Activated CD8-positive, alpha-beta memory T cell treated with anti-CD3 and anti-CD28 coated beads, Interleukin-2, amount 10 ng/mL, durations not matched to agents 7 days and 5 days (primary cell): ENCODE results near the gene ZNF593. TPM values are rescaled to one million over a fixed set of nuclear protein-coding genes. Genes with fewer than 3 reads are reported as not detected.

Experiments
- ATAC-seq: fragments of 150-1000 bp; cut with Tn5 transposase; one replicate; pipeline ENCODE4 v1.10.0; 2021; ENCODE audit warnings: moderate library complexity
- CTCF ChIA-PET: fragments of 350-600 bp; sonication (Branson Sonifier 250); formaldehyde crosslinking; loops from one replicate; lab custom pipeline; 2021; ENCODE audit warnings: antibody characterized with exemption; lab: Charles Lee
- DNase-seq: peaks from one replicate; pipeline ENCODE4 v3.0.0-alpha.2; 2020
- H3K27ac Mint-ChIP-seq: one replicate; pipeline ENCODE4 v1.8.0; 2021; ENCODE audit warnings: mild to moderate bottlenecking, mixed read lengths
- H3K27me3 Mint-ChIP-seq: one replicate; pipeline ENCODE4 v1.8.0; 2021; ENCODE audit warnings: mixed read lengths
- H3K36me3 Mint-ChIP-seq: one replicate; pipeline ENCODE4 v1.8.0; 2021; ENCODE audit warnings: mild to moderate bottlenecking, mixed read lengths
- H3K4me1 Mint-ChIP-seq: one replicate; pipeline ENCODE4 v1.8.0; 2021; ENCODE audit warnings: mixed read lengths
- H3K4me3 Mint-ChIP-seq: one replicate; pipeline ENCODE4 v1.8.0; 2021; ENCODE audit warnings: mild to moderate bottlenecking, moderate library complexity, mixed read lengths
- H3K9me3 Mint-ChIP-seq: one replicate; pipeline ENCODE4 v1.8.0; 2022; ENCODE audit warnings: low read depth, mixed read lengths
- total RNA-seq, 2 experiments: library from RNA; stranded (reverse); gene quantifications; one replicate each; pipeline ENCODE4 v1.2.3, GENCODE V29; 2021

Gene ZNF593
- total RNA-seq, 2 experiments from 2014 or later = 40.1 to 48.1 TPM

- Mint-ChIP-seq H3K4me3 (no peak overlapping the region), H3K27me3 (peaks cover 3% of the 10 kb centered on the region), H3K27ac (no peak overlapping the region), H3K9me3 (no peaks in the 10 kb centered on the region), H3K4me1 (no peaks in the 10 kb centered on the region), H3K36me3 (no peaks in the 10 kb centered on the region)
- CTCF ChIA-PET = interaction anchor here (1.2 to 2.5 kb wide), 3 partner anchors 15 to 49 kb away, joined by 4 to 6 read pairs (median 5); partner anchors contain the start of genes CEP85 and ZNF593
- ATAC-seq (no peak), DNase-seq (no peak)
Observed at GRCh38 chr1:26184883-26185282, 15.2 kb downstream of the ZNF593 start.

- H3K27me3 Mint-ChIP-seq = peaks cover 5% of the 10 kb centered on the region
- H3K27ac Mint-ChIP-seq = no peak overlapping the region
- H3K4me1 Mint-ChIP-seq = peaks cover 6% of the 10 kb centered on the region
- ATAC-seq = no peak
- H3K36me3 Mint-ChIP-seq = no peaks in the 10 kb centered on the region
- CTCF ChIA-PET = interaction anchor here (3.2 kb wide), 1 partner anchor 46 kb away, joined by 19 read pairs; the partner anchor contains the start of gene CEP85
- DNase-seq = no peak
- H3K4me3 Mint-ChIP-seq = no peak overlapping the region
- no peaks in the 10 kb centered on the region for H3K9me3 Mint-ChIP-seq
Observed at GRCh38 chr1:26187882-26188281, 18.2 kb downstream of the ZNF593 start.

GRCh38 chr1:26188477-26188876 is 18.8 kb downstream of the ZNF593 start:
- DNase-seq (no peak), ATAC-seq (no peak)
- no peaks in the 10 kb centered on the region for H3K9me3 Mint-ChIP-seq
- H3K4me3 Mint-ChIP-seq = no peak overlapping the region
- CTCF ChIA-PET = interaction anchor here (0.6 to 3.2 kb wide), 2 partner anchors 44 to 45 kb away, joined by 3 to 19 read pairs; partner anchors contain the start of gene CEP85
- no peak overlapping the region for H3K27ac Mint-ChIP-seq
- H3K27me3 Mint-ChIP-seq = peaks cover 5% of the 10 kb centered on the region
- H3K36me3 Mint-ChIP-seq = no peaks in the 10 kb centered on the region
- H3K4me1 Mint-ChIP-seq = peaks cover 6% of the 10 kb centered on the region

GRCh38 chr1:26189331-26189730 is 19.6 kb downstream of the ZNF593 start:
- H3K27ac Mint-ChIP-seq = no peak overlapping the region
- no peak for ATAC-seq
- CTCF ChIA-PET = interaction anchor here (0.6 to 3.2 kb wide), 3 partner anchors 20 to 45 kb away, joined by 3 to 19 read pairs (median 3); partner anchors contain the start of gene CEP85
- H3K4me1 Mint-ChIP-seq = peaks cover 6% of the 10 kb centered on the region
- H3K27me3 Mint-ChIP-seq = peaks cover 7% of the 10 kb centered on the region
- no peak for DNase-seq
- no peak overlapping the region for H3K4me3 Mint-ChIP-seq
- H3K9me3 Mint-ChIP-seq = no peaks in the 10 kb centered on the region
- H3K36me3 Mint-ChIP-seq = no peaks in the 10 kb centered on the region

GRCh38 chr1:26189751-26190275 is 20.1 kb downstream of the ZNF593 start:
- CTCF ChIA-PET = interaction anchor here (1.3 to 3.2 kb wide), 3 partner anchors 13 to 44 kb away, joined by 3 to 19 read pairs (median 4); partner anchors contain the start of gene CEP85
- Mint-ChIP-seq H3K4me1 (peaks cover 6% of the 10 kb centered on the region), H3K27me3 (peaks cover 8% of the 10 kb centered on the region), H3K9me3 (no peaks in the 10 kb centered on the region), H3K27ac (no peak overlapping the region), H3K4me3 (no peak overlapping the region), H3K36me3 (no peaks in the 10 kb centered on the region)
- DNase-seq = no peak
- ATAC-seq = no peak

GRCh38 chr1:26190373-26190987 is 20.8 kb downstream of the ZNF593 start, which contains the start of gene CATSPER4:
TSS of gene CATSPER4 (plus strand) at chr1:26190602. CDS start at chr1:26190628, 26 bp downstream.
- peaks cover 8% of the 10 kb centered on the region for H3K27me3 Mint-ChIP-seq
- no peak for ATAC-seq
- no peaks in the 10 kb centered on the region for H3K36me3 Mint-ChIP-seq
- peaks cover 6% of the 10 kb centered on the region for H3K4me1 Mint-ChIP-seq
- no peaks in the 10 kb centered on the region for H3K9me3 Mint-ChIP-seq
- no peak within 1 kb of the TSS for H3K4me3 Mint-ChIP-seq
- H3K27ac Mint-ChIP-seq = no peak within 1 kb of the TSS
- CTCF ChIA-PET = interaction anchor here (1.3 to 3.2 kb wide), 3 partner anchors 12 to 43 kb away, joined by 3 to 19 read pairs (median 4); partner anchors contain the start of gene CEP85
- no peak for DNase-seq

GRCh38 chr1:26191739-26192138 is 22.0 kb downstream of the ZNF593 start:
- CTCF ChIA-PET = interaction anchor here (1.6 to 2.4 kb wide), 2 partner anchors 18 to 22 kb away, joined by 3 to 6 read pairs; partner anchors contain the start of gene ZNF593
- Mint-ChIP-seq H3K4me3 (no peak overlapping the region), H3K36me3 (no peaks in the 10 kb centered on the region), H3K27ac (peak overlapping the region; percentile 54), H3K9me3 (no peaks in the 10 kb centered on the region), H3K4me1 (peaks cover 6% of the 10 kb centered on the region), H3K27me3 (peaks cover 8% of the 10 kb centered on the region)
- peak; percentile 56 for DNase-seq
- ATAC-seq = peak; percentile 58

GRCh38 chr1:26195805-26196204 is 26.1 kb downstream of the ZNF593 start:
- H3K27me3 Mint-ChIP-seq = peaks cover 11% of the 10 kb centered on the region
- CTCF ChIA-PET = no interaction called here
- no peaks in the 10 kb centered on the region for H3K36me3 Mint-ChIP-seq
- no peak for ATAC-seq
- no peak overlapping the region for H3K27ac Mint-ChIP-seq
- no peaks in the 10 kb centered on the region for H3K9me3 Mint-ChIP-seq
- no peak for DNase-seq
- H3K4me3 Mint-ChIP-seq = no peak overlapping the region
- peaks cover 12% of the 10 kb centered on the region for H3K4me1 Mint-ChIP-seq

- H3K4me3 Mint-ChIP-seq = no peak overlapping the region
- no peak overlapping the region for H3K27ac Mint-ChIP-seq
- H3K9me3 Mint-ChIP-seq = no peaks in the 10 kb centered on the region
- peaks cover 9% of the 10 kb centered on the region for H3K27me3 Mint-ChIP-seq
- CTCF ChIA-PET = interaction anchor here (1.1 to 1.3 kb wide), 2 partner anchors 9 to 38 kb away, joined by 3 read pairs; no protein-coding TSS in a partner anchor
- H3K36me3 Mint-ChIP-seq = no peaks in the 10 kb centered on the region
- peaks cover 21% of the 10 kb centered on the region for H3K4me1 Mint-ChIP-seq
- DNase-seq = no peak
- no peak for ATAC-seq
Observed at GRCh38 chr1:26197301-26197700, 27.6 kb downstream of the ZNF593 start.

GRCh38 chr1:26197813-26198212 is 28.1 kb downstream of the ZNF593 start:
- H3K27ac Mint-ChIP-seq = no peak overlapping the region
- no peak overlapping the region for H3K4me3 Mint-ChIP-seq
- no peaks in the 10 kb centered on the region for H3K9me3 Mint-ChIP-seq
- H3K4me1 Mint-ChIP-seq = peaks cover 25% of the 10 kb centered on the region
- no peaks in the 10 kb centered on the region for H3K36me3 Mint-ChIP-seq
- no peak for ATAC-seq
- H3K27me3 Mint-ChIP-seq = peaks cover 9% of the 10 kb centered on the region
- CTCF ChIA-PET = interaction anchor here (0.8 to 1.1 kb wide), 2 partner anchors 28 to 37 kb away, joined by 3 read pairs; partner anchors contain the start of gene ZNF593
- DNase-seq = no peak

GRCh38 chr1:26200413-26200812 is 30.7 kb downstream of the ZNF593 start:
- Mint-ChIP-seq H3K36me3 (no peaks in the 10 kb centered on the region), H3K9me3 (no peaks in the 10 kb centered on the region), H3K4me1 (peaks cover 33% of the 10 kb centered on the region), H3K27me3 (peaks cover 6% of the 10 kb centered on the region), H3K4me3 (no peak overlapping the region), H3K27ac (no peak overlapping the region)
- CTCF ChIA-PET = interaction anchor here (0.7 to 2.9 kb wide), 3 partner anchors 31 to 34 kb away, joined by 3 to 11 read pairs (median 4); partner anchors contain the start of genes CEP85 and ZNF593
- DNase-seq = no peak
- ATAC-seq = no peak

GRCh38 chr1:26203642-26204318 is 34.1 kb downstream of the ZNF593 start:
- Mint-ChIP-seq H3K4me3 (no peak overlapping the region), H3K27me3 (no peaks in the 10 kb centered on the region), H3K4me1 (peaks cover 33% of the 10 kb centered on the region), H3K36me3 (no peaks in the 10 kb centered on the region), H3K27ac (no peak overlapping the region), H3K9me3 (no peaks in the 10 kb centered on the region)
- CTCF ChIA-PET = interaction anchor here (0.7 to 3.1 kb wide), 7 partner anchors 10 to 213 kb away, joined by 3 to 20 read pairs (median 4); partner anchors contain the start of genes C1orf232, CEP85 and ZNF593
- ATAC-seq (no peak), DNase-seq (no peak)
